Body of pancreas (tissue), 4 donors: ENCODE results near the gene ANKRD44. TPM values are rescaled to one million over a fixed set of nuclear protein-coding genes. Genes with fewer than 3 reads are reported as not detected.

ENCODE experiments used
- ATAC-seq: fragments of 150-250 bp; one replicate; pipeline ENCODE4 v1.9.1; 2016
- DNase-seq, 4 donors: peaks; one replicate each; pipeline ENCODE4 v3.0.0-alpha.2; 2019
- H3K27ac ChIP-seq, 4 donors: fragments of 200-600 bp; sonication (generic); 1 replicate in 3 of 4; 2 replicates in 1 of 4; pipeline versions ENCODE4 v1.5.1 to v1.6.1; 2016 to 2019; ENCODE audit warnings: mild to moderate bottlenecking in 1 of 4, mixed read lengths in 1 of 4, moderate library complexity in 1 of 4
- H3K27me3 ChIP-seq, 2 donors: fragments of 200-600 bp; sonication (generic); one replicate each; pipeline ENCODE4 v1.6.0; 2016; ENCODE audit warnings: mild to moderate bottlenecking in 1 of 2
- H3K36me3 ChIP-seq, 2 donors: fragments of 200-600 bp; sonication (generic); replicated peaks in 1 of 2; 2 replicates each; pipeline ENCODE4 v1.5.1; 2016; ENCODE audit warnings: low read depth in 2 of 2; ENCODE audit not compliant: insufficient read depth in 1 of 2
- H3K4me1 ChIP-seq: fragments of 200-600 bp; sonication (generic); one replicate; pipeline ENCODE4 v1.6.0; 2016
- H3K4me3 ChIP-seq, 2 donors: fragments of 200-600 bp; sonication (generic); 1 replicate in 1 of 2; 2 replicates in 1 of 2; pipeline ENCODE4 v1.5.1; 2016 to 2019
- H3K9me3 ChIP-seq, 3 donors: fragments of 200-600 bp; sonication (generic); 1 replicate in 2 of 3; 2 replicates in 1 of 3; pipeline ENCODE4 v1.5.1; 2016
- CTCF ChIP-seq, 7 experiments: fragments of 450-650 bp in 4 of 7; fragments of 200-600 bp in 3 of 7; sonication (generic) in 3 of 7; IDR thresholded peaks; one replicate each; pipeline ENCODE4 v1.5.1; 2016 to 2019; ENCODE audit warnings: antibody characterized with exemption in 7 of 7
- POLR2A ChIP-seq, 3 donors: fragments of 450-650 bp; IDR thresholded peaks; one replicate each; pipeline ENCODE4 v1.6.1; 2016; ENCODE audit warnings: antibody characterized with exemption in 3 of 3, mild to moderate bottlenecking in 2 of 3
- WGBS, 2 donors: methylation state at CpG; one replicate each; pipeline ENCODE4 v1.1.5; 2017; 5-methylcytosine and 5-hydroxymethylcytosine counted together
- intact Hi-C: fragments of 100-400 bp; cut with DNase I; formaldehyde crosslinking; loops from one replicate; pipeline ENCODE4 v1.15.1; 2023
- total RNA-seq, 2 donors: library from RNA; depleted of rRNA; stranded (reverse); fragments of >200 nt; gene quantifications; one replicate each; pipeline ENCODE4 v1.1.0, GENCODE V29; 2016

ANKRD44 gene
- total RNA-seq, 2 donors from 2014 or later, result 12.2 TPM

- ATAC-seq (no peak), DNase-seq (no peak)
- H3K27me3 ChIP-seq, result no peaks in the 10 kb centered on the region
- H3K4me3 ChIP-seq, result no peak overlapping the region
- H3K4me1 ChIP-seq, result no peaks in the 10 kb centered on the region
- no peak overlapping the region for H3K27ac ChIP-seq
- TF ChIP-seq POLR2A (IDR thresholded peaks at IDR 0.05), result no peak
- TF ChIP-seq CTCF (IDR thresholded peaks at IDR 0.05), result no peak
- H3K36me3 ChIP-seq, result no peaks in the 10 kb centered on the region
- H3K9me3 ChIP-seq, result no peaks in the 10 kb centered on the region
- intact Hi-C loops, result no loop called here
- WGBS, 2 donors, result 61% methylated on average over 2 of the region's 2 CpGs
These were observed 333.1 kb downstream of the ANKRD44 start for GRCh38 chr2:196977507-196977906.

GRCh38 chr2:196974970-196975369 lies 335.6 kb downstream of the ANKRD44 start:
- TF ChIP-seq CTCF (IDR thresholded peaks at IDR 0.05), result no peak
- TF ChIP-seq POLR2A (IDR thresholded peaks at IDR 0.05), result no peak
- DNase-seq (no peak), ATAC-seq (no peak)
- no peak overlapping the region for H3K27ac ChIP-seq
- no peaks in the 10 kb centered on the region for H3K4me1 ChIP-seq
- intact Hi-C loops, result no loop called here
- no peaks in the 10 kb centered on the region for H3K36me3 ChIP-seq
- no peak overlapping the region for H3K4me3 ChIP-seq
- H3K27me3 ChIP-seq, result no peaks in the 10 kb centered on the region
- WGBS, 2 donors, result 76 to 83% methylated on average over 1 of the region's 1 CpG
- no peaks in the 10 kb centered on the region for H3K9me3 ChIP-seq

- intact Hi-C loops, result no loop called here
- TF ChIP-seq POLR2A (IDR thresholded peaks at IDR 0.05) (no peak), CTCF (IDR thresholded peaks at IDR 0.05) (no peak)
- Histone ChIP-seq H3K4me1 (peaks cover 11% of the 10 kb centered on the region), H3K4me3 (no peak overlapping the region), H3K27me3 (no peaks in the 10 kb centered on the region), H3K36me3 (no peaks in the 10 kb centered on the region), H3K27ac (no peak overlapping the region), H3K9me3 (no peaks in the 10 kb centered on the region)
- no peak for DNase-seq
- ATAC-seq, result no peak
- 73 to 94% methylated on average over 3 of the region's 3 CpGs for WGBS, 2 donors
These were observed 338.9 kb downstream of the ANKRD44 start for GRCh38 chr2:196971574-196972279.

- H3K27me3 ChIP-seq, result no peaks in the 10 kb centered on the region
- intact Hi-C loops, result no loop called here
- no peaks in the 10 kb centered on the region for H3K36me3 ChIP-seq
- DNase-seq (no peak), ATAC-seq (no peak)
- TF ChIP-seq POLR2A (IDR thresholded peaks at IDR 0.05), result no peak
- no peaks in the 10 kb centered on the region for H3K9me3 ChIP-seq
- WGBS, 2 donors, result 78 to 88% methylated on average over 4 of the region's 4 CpGs
- no peak overlapping the region for H3K27ac ChIP-seq
- H3K4me3 ChIP-seq, result no peak overlapping the region
- peaks cover 25% of the 10 kb centered on the region for H3K4me1 ChIP-seq
These were observed 340.5 kb downstream of the ANKRD44 start for GRCh38 chr2:196970099-196970498.

GRCh38 chr2:196968516-196968915 lies 342.1 kb downstream of the ANKRD44 start:
- Histone ChIP-seq H3K27me3 (no peaks in the 10 kb centered on the region), H3K36me3 (no peaks in the 10 kb centered on the region), H3K9me3 (no peaks in the 10 kb centered on the region), H3K27ac (no peak overlapping the region), H3K4me1 (peaks cover 40% of the 10 kb centered on the region), H3K4me3 (no peak overlapping the region)
- WGBS, 2 donors, result 67 to 94% methylated on average over 1 of the region's 1 CpG
- intact Hi-C loops, result no loop called here
- TF ChIP-seq CTCF (IDR thresholded peaks at IDR 0.05) (no peak), POLR2A (IDR thresholded peaks at IDR 0.05) (no peak)
- no peak for ATAC-seq
- peak in 2 of 4 donors; percentile 15 to 28 for DNase-seq
